HepG2 (cell line): ENCODE results near the gene CRY1. TPM values are rescaled to one million over a fixed set of nuclear protein-coding genes. Genes with fewer than 3 reads are reported as not detected.

Experiments
- ARID3A ChIP-seq: IDR thresholded peaks from 2 replicates; pipeline ENCODE4 v1.6.1; 2012; ENCODE audit warnings: low read depth, low read length, improper control_type of control experiment
- EEA1 ChIP-seq: sonication (generic); formaldehyde crosslinking; IDR thresholded peaks from 2 replicates; pipeline ENCODE4 v1.5.1; 2020; ENCODE audit warnings: mild to moderate bottlenecking, missing genetic modification reagents, borderline replicate concordance
- FUBP1 ChIP-seq: sonication (generic); formaldehyde crosslinking; IDR thresholded peaks from 2 replicates; pipeline ENCODE4 v1.5.1; 2020; ENCODE audit warnings: missing genetic modification reagents, mild to moderate bottlenecking, borderline replicate concordance
- HNF4G ChIP-seq, 2 experiments: sonication (generic) in 1 of 2; formaldehyde crosslinking in 1 of 2; IDR thresholded peaks; 2 replicates each; pipeline versions ENCODE4 v1.4.0 to v1.6.1; 2011 to 2020; ENCODE audit warnings: borderline replicate concordance in 2 of 2, low read depth in 2 of 2, mild to moderate bottlenecking in 2 of 2, low read length in 1 of 2, missing genetic modification reagents in 1 of 2, moderate library complexity in 1 of 2
- IKZF5 ChIP-seq: IDR thresholded peaks from 2 replicates; pipeline ENCODE4 v1.6.1; 2018; ENCODE audit warnings: missing genetic modification reagents, mild to moderate bottlenecking, missing compliant biosample characterization
- RARA ChIP-seq: IDR thresholded peaks from 2 replicates; pipeline ENCODE4 v1.6.1; 2016; ENCODE audit warnings: missing genetic modification reagents, missing compliant biosample characterization
- TARDBP ChIP-seq: sonication (generic); formaldehyde crosslinking; IDR thresholded peaks from 2 replicates; pipeline ENCODE4 v1.8.0; 2022; ENCODE audit warnings: mild to moderate bottlenecking, missing genetic modification reagents
- TMF1 ChIP-seq: sonication (generic); formaldehyde crosslinking; IDR thresholded peaks from 2 replicates; pipeline ENCODE4 v1.8.1; 2022; ENCODE audit warnings: low read depth, missing genetic modification reagents
- ZBTB33 ChIP-seq: sonication (generic); formaldehyde crosslinking; IDR thresholded peaks from 2 replicates; pipeline ENCODE4 v1.4.0; 2020; ENCODE audit warnings: missing genetic modification reagents
- ZNF234 ChIP-seq: sonication (generic); formaldehyde crosslinking; conservative IDR thresholded peaks from 2 replicates; pipeline ENCODE4 v1.5.1; 2020; ENCODE audit warnings: mild to moderate bottlenecking, missing genetic modification reagents
- ZNF318 ChIP-seq: sonication (generic); formaldehyde crosslinking; IDR thresholded peaks from 2 replicates; pipeline ENCODE4 v1.4.0; 2020; ENCODE audit warnings: mild to moderate bottlenecking, missing genetic modification reagents
- polyA plus RNA-seq, 8 experiments: library from polyadenylated mRNA; depleted of rRNA in 3 of 8; stranded (reverse) in 7 of 8; unstranded in 1 of 8; fragments of >200 nt; fragmentation: Illumina TruSeq in 4 of 8; extraction: Trizol in 4 of 8; gene quantifications; 2 replicates each; pipeline versions ENCODE4 v1.2.1 to v1.2.3, GENCODE V29; 2011 to 2016; ENCODE audit warnings: low read depth in 4 of 8, missing spikeins in 1 of 8, mixed read lengths in 1 of 8; ENCODE audit not compliant: insufficient read depth in 1 of 8
- total RNA-seq, 5 experiments: library from RNA; depleted of rRNA; stranded (reverse); fragments of >200 nt; fragmentation: Illumina TruSeq; extraction: Trizol; gene quantifications; 2 replicates each; pipeline ENCODE4 v1.2.3, GENCODE V29; 2016; ENCODE audit warnings: low read depth in 1 of 5

Gene CRY1
- total and polyA plus RNA-seq, 2 of the 13 experiments (the other 11 are each of a cell fraction or from before 2014, with no cell fraction given) = 11.4 to 13.9 TPM

GRCh38 chr12:107093417-107094182 is at the start of gene CRY1 (continued):
- TF ChIP-seq FUBP1 = no peak
- TF ChIP-seq ZNF318 (CRISPR knock-in tag) = no peak
- TF ChIP-seq ARID3A = no peak; the same call in 1 of the 2 replicates
- TF ChIP-seq HNF4G (IDR thresholded peaks at IDR 0.05; ENCODE audit: borderline replicate concordance, low read depth, low read length) = no peak
- TF ChIP-seq HNF4G (CRISPR knock-in tag; IDR thresholded peaks at IDR 0.05; ENCODE audit: borderline replicate concordance, low read depth) = no peak
- no peak for TF ChIP-seq RARA (CRISPR knock-in tag)
- no peak for TF ChIP-seq IKZF5
- TF ChIP-seq ZNF234 (CRISPR knock-in tag) = no peak
- TF ChIP-seq TMF1 (CRISPR knock-in tag) = 0 out of 2 replicates have a peak, but pooled peaks have one; percentile 44
- TF ChIP-seq ZBTB33 (CRISPR knock-in tag) = no peak
- TF ChIP-seq TARDBP = peak; percentile 81
- no peak for TF ChIP-seq EEA1 (CRISPR knock-in tag)
